Measurements from ENCODE around the gene MICAL3. TPM values are rescaled to one million over a fixed set of nuclear protein-coding genes. Genes with fewer than 3 reads are reported as not detected.

The MICAL3 gene
- polyA plus RNA-seq, 5 donors = 40.9 to 64.0 (median 52.8) TPM

Other genes with a start within 250 kb of the MICAL3 start
- 10 to 100 TPM; 21.2 to 26.1 (median 24.3) TPM for gene PEX26, start 53.4 kb upstream of the MICAL3 start, polyA plus RNA-seq (ENCODE audit: insufficient read depth in 1 of 5, insufficient read length in 5 of 5, low replicate concordance in 1 of 5)
- 1 to 10 TPM; 1.6 to 3.1 (median 2.1) TPM for gene TUBA8, start 86.2 kb upstream of the MICAL3 start, polyA plus RNA-seq (ENCODE audit: insufficient read depth in 1 of 5, insufficient read length in 5 of 5, low replicate concordance in 1 of 5)
- 10 to 100 TPM in 2 of 5 donors, 1 to 10 TPM in 3; 7.8 to 11.6 (median 9.6) TPM for gene USP18, start 125.6 kb upstream of the MICAL3 start, polyA plus RNA-seq (ENCODE audit: insufficient read depth in 1 of 5, insufficient read length in 5 of 5, low replicate concordance in 1 of 5)

Data from right lung (tissue), 5 donors.